HFFc6 (cell line): ENCODE data around the gene ADGRV1. TPM values are rescaled to one million over a fixed set of nuclear protein-coding genes. Genes with fewer than 3 reads are reported as not detected.

Source experiments
- DNase-seq: peaks from one replicate; pipeline ENCODE4 v3.0.0-alpha.2; 2018
- H3K27ac Mint-ChIP-seq: 2 replicates; pipeline ENCODE4 v1.8.0; 2020; ENCODE audit warnings: mild to moderate bottlenecking, mixed read lengths
- H3K27me3 Mint-ChIP-seq: 2 replicates; pipeline ENCODE4 v1.8.0; 2021; ENCODE audit warnings: mild to moderate bottlenecking, moderate library complexity, mixed read lengths; ENCODE audit not compliant: insufficient read depth
- H3K36me3 Mint-ChIP-seq: 2 replicates; pipeline ENCODE4 v1.8.0; 2021; ENCODE audit warnings: low read depth, mixed read lengths
- H3K4me1 Mint-ChIP-seq: 2 replicates; pipeline ENCODE4 v1.8.0; 2020; ENCODE audit warnings: low read depth, mixed read lengths
- H3K4me3 Mint-ChIP-seq: 2 replicates; pipeline ENCODE4 v1.8.0; 2020; ENCODE audit warnings: mild to moderate bottlenecking, moderate library complexity, mixed read lengths
- H3K9me3 Mint-ChIP-seq: 2 replicates; pipeline ENCODE4 v1.8.0; 2020; ENCODE audit warnings: mild to moderate bottlenecking, mixed read lengths
- CTCF ChIP-seq: fragments of 200-600 bp; sonication (generic); IDR thresholded peaks from 2 replicates; pipeline ENCODE4 v1.5.0; 2021; ENCODE audit warnings: antibody characterized with exemption, mild to moderate bottlenecking
- total RNA-seq, 6 experiments: library from RNA; stranded (reverse); fragmentation: NEBNext Ultra II Directional; extraction: Animal tissue kit (Norgen Biotek cat#: 25700); gene quantifications; 2 replicates in 1 of 6; 3 replicates in 5 of 6; pipeline ENCODE4 v1.2.3, GENCODE V29; 2021

ADGRV1 gene
- total RNA-seq, 6 experiments from 2014 or later = not detected

DNA sequence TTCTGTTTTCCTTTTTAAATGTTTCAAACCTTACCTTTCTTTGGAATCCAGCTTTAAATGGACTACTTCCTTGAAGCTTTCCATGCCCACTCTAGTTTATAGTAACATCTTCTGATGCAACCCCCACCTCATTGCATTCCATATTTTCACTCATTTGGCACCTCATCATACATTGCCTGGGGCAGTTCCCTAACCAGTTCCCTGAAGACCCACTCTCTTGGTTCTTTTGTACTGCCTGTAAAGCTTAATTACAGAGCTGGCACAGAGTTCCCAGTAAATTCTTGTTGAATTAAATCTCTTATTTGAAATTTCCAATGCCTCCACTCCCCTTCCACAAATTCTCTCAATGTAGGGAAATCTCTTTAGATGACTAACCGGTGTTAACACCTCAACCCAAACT, 567.3 kb downstream of the ADGRV1 start:
- H3K4me3 Mint-ChIP-seq = no peak overlapping the region; the same call in 1 of the 2 replicates
- no peaks in the 10 kb centered on the region for H3K27me3 Mint-ChIP-seq
- H3K36me3 Mint-ChIP-seq = no peaks in the 10 kb centered on the region
- peak overlapping the region; percentile 54 for H3K27ac Mint-ChIP-seq
- no peak for TF ChIP-seq CTCF
- no peaks in the 10 kb centered on the region for H3K9me3 Mint-ChIP-seq
- DNase-seq = no peak
- H3K4me1 Mint-ChIP-seq = peaks cover 69% of the 10 kb centered on the region

DNA sequence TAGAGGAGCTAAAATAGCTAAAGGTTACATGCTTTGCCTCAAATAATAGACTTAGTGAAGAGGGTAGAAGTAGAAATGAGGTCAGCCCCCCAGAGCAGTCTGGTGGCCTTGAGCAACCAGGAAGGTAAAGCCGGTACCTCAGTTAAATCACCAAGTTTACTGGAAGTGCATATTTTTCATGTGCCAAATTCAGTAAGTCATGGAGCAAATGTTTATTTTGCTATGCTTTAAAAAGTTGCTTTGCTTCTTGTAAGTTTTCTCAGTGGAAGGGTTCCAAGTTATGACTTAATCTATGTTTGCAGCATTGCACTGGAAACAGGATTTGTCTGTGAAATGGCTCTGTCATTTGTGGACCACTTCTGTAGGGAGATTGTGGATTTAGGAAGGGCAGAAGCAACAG, 567.9 kb downstream of the ADGRV1 start:
- peak overlapping the region; percentile 54 for H3K27ac Mint-ChIP-seq
- peaks cover 69% of the 10 kb centered on the region for H3K4me1 Mint-ChIP-seq
- H3K4me3 Mint-ChIP-seq = no peak overlapping the region; the same call in 1 of the 2 replicates

DNA sequence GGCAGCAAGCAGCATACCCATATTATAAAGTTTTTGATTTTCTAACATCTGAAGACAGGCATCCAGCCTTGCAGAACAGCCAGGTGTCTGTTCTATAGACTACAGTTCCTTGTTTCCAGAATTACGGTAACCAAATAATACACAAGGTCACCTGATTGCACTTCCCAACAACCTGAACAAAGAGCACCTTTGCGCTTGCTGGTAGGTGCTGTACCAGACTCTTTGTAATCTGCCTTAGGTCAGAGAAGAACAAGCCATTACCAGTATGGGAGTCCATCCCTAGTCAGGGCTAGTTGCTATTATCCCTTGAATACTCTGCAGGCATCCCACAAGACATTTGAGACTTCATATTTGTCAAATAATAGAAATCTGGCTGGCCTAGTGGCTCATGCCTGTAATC, 568.3 kb downstream of the ADGRV1 start:
- no peak for DNase-seq
- Mint-ChIP-seq H3K9me3 (no peaks in the 10 kb centered on the region), H3K27me3 (no peaks in the 10 kb centered on the region), H3K4me1 (peaks cover 69% of the 10 kb centered on the region), H3K27ac (peak overlapping the region; percentile 54), H3K4me3 (no peak overlapping the region), H3K36me3 (no peaks in the 10 kb centered on the region)
- no peak for TF ChIP-seq CTCF

More for the DNA sequence above, 567.9 kb downstream of the ADGRV1 start:
- Mint-ChIP-seq H3K27me3 (no peaks in the 10 kb centered on the region), H3K9me3 (no peaks in the 10 kb centered on the region), H3K36me3 (no peaks in the 10 kb centered on the region)
- TF ChIP-seq CTCF = no peak
- DNase-seq = peak; percentile 74

- H3K27me3 Mint-ChIP-seq = no peaks in the 10 kb centered on the region
- no peak overlapping the region for H3K27ac Mint-ChIP-seq
- H3K36me3 Mint-ChIP-seq = no peaks in the 10 kb centered on the region
- H3K4me3 Mint-ChIP-seq = no peak overlapping the region
- H3K4me1 Mint-ChIP-seq = peaks cover 72% of the 10 kb centered on the region
- DNase-seq = no peak
- TF ChIP-seq CTCF = no peak
- no peaks in the 10 kb centered on the region for H3K9me3 Mint-ChIP-seq
Measured at GRCh38 chr5:91127456-91128081, 569.0 kb downstream of the ADGRV1 start.

DNA sequence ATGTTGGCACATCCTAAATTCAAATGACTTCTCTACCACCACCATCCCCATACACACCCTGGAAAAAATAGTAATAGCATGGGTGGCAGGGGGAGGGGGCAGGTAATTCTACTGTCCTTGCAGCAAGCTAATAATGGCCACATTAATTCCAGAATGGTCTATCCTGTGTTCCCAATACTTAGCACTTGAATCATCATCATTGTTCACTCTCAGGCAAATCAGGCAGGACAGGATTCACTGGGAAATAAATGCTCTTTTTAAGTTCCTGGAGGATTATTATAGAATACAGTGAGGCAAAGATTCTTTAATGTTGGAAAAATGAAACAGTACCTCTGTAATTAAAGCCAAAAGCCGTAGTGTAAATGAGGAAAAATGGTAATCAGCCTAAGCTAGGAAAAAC, 570.0 kb downstream of the ADGRV1 start:
- DNase-seq = peak; percentile 38
- H3K4me1 Mint-ChIP-seq = peaks cover 70% of the 10 kb centered on the region
- no peaks in the 10 kb centered on the region for H3K36me3 Mint-ChIP-seq
- peak overlapping the region; percentile 17; the same call in 1 of the 2 replicates for H3K27ac Mint-ChIP-seq
- H3K4me3 Mint-ChIP-seq = no peak overlapping the region
- no peak for TF ChIP-seq CTCF
- H3K27me3 Mint-ChIP-seq = no peaks in the 10 kb centered on the region
- H3K9me3 Mint-ChIP-seq = no peaks in the 10 kb centered on the region

DNA sequence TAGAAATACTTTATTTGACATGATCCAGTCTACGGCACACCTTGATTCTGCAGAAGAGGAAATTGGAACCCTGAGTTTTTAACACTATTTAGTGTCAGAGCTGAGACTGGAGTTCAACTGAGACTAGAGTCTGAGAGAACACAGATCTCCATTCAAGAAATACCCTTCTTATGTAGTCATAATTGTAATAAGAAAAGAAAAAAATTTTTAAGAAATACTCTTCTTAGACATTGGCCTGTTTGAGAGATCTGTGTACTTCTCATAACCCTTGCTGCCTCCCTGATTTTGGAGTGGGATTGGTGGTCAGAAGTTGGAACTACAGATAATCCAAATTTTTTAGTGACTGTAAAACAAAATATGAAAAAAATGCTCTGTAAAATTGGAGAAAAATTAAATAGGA, 571.2 kb downstream of the ADGRV1 start:
- no peak overlapping the region for H3K4me3 Mint-ChIP-seq
- no peak overlapping the region for H3K27ac Mint-ChIP-seq
- H3K9me3 Mint-ChIP-seq = no peaks in the 10 kb centered on the region
- no peaks in the 10 kb centered on the region for H3K36me3 Mint-ChIP-seq
- peaks cover 59% of the 10 kb centered on the region for H3K4me1 Mint-ChIP-seq
- H3K27me3 Mint-ChIP-seq = no peaks in the 10 kb centered on the region
- DNase-seq = no peak
- TF ChIP-seq CTCF = no peak
